ENCODE data around the gene IDS.

DNA sequence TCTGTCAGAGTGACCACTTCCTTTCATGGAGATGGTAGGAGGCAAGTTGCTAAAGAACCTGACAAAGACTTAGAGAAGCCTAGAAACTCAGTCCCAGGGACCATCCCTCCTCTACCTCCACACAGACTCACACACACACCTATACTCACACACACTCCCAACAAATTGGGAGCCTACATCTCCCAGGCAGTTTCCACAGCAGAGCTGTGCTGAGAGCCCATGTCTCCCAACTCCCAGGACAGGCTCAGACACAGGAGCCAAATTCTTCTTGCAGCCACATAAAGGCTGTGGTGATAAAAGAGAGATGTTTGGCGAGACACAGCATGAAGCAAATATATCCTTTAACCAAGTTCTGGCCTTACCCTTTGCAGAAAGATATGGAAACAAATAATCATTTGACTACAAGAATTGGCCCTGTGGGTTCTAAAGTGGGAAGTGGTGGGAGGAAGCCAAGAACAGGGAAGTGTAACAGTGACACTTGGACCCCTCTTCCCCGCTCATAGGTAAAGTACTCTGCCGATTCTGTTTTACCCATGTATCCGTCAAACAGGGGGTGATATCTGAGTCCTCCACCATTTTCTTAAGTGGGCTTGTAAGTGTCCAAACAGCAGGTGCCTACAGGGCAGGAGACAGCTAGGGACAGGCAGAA, 11.0 kb upstream of the IDS start:
- TF ChIP-seq EZH2 (IDR thresholded peaks at IDR 0.05; ENCODE audit: borderline replicate concordance, low read depth, low read length, severe bottlenecking): no peak
- no peak for TF ChIP-seq CTCF (IDR thresholded peaks at IDR 0.05; ENCODE audit: extremely low read depth in 1 of 2, insufficient read depth in 1 of 2, low read depth in 1 of 2, low read length in 2 of 2)
- no peak for TF ChIP-seq MYC (IDR thresholded peaks at IDR 0.05; ENCODE audit: low read depth, low read length)
- TF ChIP-seq POLR2AphosphoS5 (IDR thresholded peaks at IDR 0.05; ENCODE audit: insufficient read depth, low read depth, low read length): no peak
- TF ChIP-seq POLR2A (IDR thresholded peaks at IDR 0.05; ENCODE audit: low read depth, low read length): no peak
- TF ChIP-seq FOS (IDR thresholded peaks at IDR 0.05; ENCODE audit: borderline replicate concordance, insufficient read depth, low read length): no peak
- TF ChIP-seq MAX (IDR thresholded peaks at IDR 0.05; ENCODE audit: insufficient read depth, insufficient read length): no peak
- TF ChIP-seq GATA2 (IDR thresholded peaks at IDR 0.05; ENCODE audit: insufficient read depth, insufficient read length, low read depth, low read length): no peak
- no peak for TF ChIP-seq JUN (IDR thresholded peaks at IDR 0.05; ENCODE audit: borderline replicate concordance, insufficient read depth, insufficient read length, low read depth)

All from endothelial cell of umbilical vein (primary cell).